NCI-H510A (cell line): ENCODE results near the gene SS18.
A peak's percentile ranks its signal among the peaks of the same experiment; 100 is the strongest.
"Not testable (repeated sequence)": the region's sequence is repeated elsewhere in the genome, so short reads cannot be mapped to it uniquely, and the experiment has no call there.

Experiments used
- DNase-seq: peaks from one replicate; lab custom pipeline; 2025; lab: John Stamatoyannopoulos, UW

The SS18 gene

GRCh38 chr18:26090130-26091046 lies at the start of gene SS18:
SS18 (minus strand) TSS chr18:26090613; CDS start chr18:26090569, 44 bp downstream.
- DNase-seq = peak; percentile 86

GRCh38 chr18:26135548-26135947 lies 45.1 kb upstream of the SS18 start:
- no peak for DNase-seq

GRCh38 chr18:26134107-26134506 lies 43.7 kb upstream of the SS18 start:
- DNase-seq = no peak

- DNase-seq = no peak
Observed at GRCh38 chr18:26133652-26134051, 43.2 kb upstream of the SS18 start, which contains the start of gene PSMA8. PSMA8 (plus strand) TSS chr18:26133869; CDS start chr18:26133966, 97 bp downstream.

GRCh38 chr18:26128192-26128591 lies 37.8 kb upstream of the SS18 start:
- DNase-seq = not testable (repeated sequence)

GRCh38 chr18:26127786-26128185 lies 37.4 kb upstream of the SS18 start:
- no peak for DNase-seq

- not testable (repeated sequence) for DNase-seq
Observed at GRCh38 chr18:26121994-26122393, 31.6 kb upstream of the SS18 start.

- no peak for DNase-seq
Observed at GRCh38 chr18:26121476-26121875, 31.1 kb upstream of the SS18 start.

GRCh38 chr18:26119246-26119645 lies 28.8 kb upstream of the SS18 start:
- no peak for DNase-seq

GRCh38 chr18:26104035-26104434 lies 13.6 kb upstream of the SS18 start:
- DNase-seq = no peak

GRCh38 chr18:26103579-26103978 lies 13.2 kb upstream of the SS18 start:
- no peak for DNase-seq

GRCh38 chr18:26097563-26097962 lies 7.2 kb upstream of the SS18 start:
- DNase-seq = no peak

GRCh38 chr18:26096852-26097251 lies 6.4 kb upstream of the SS18 start:
- DNase-seq = no peak

GRCh38 chr18:26091047-26091630 lies 726 bp upstream of the SS18 start:
- peak; percentile 7 for DNase-seq

GRCh38 chr18:26089293-26090129 lies 902 bp downstream of the SS18 start:
- no peak for DNase-seq

- no peak for DNase-seq
Observed at GRCh38 chr18:26088487-26088886, 1.9 kb downstream of the SS18 start.

- DNase-seq = no peak
Observed at GRCh38 chr18:26086959-26087358, 3.5 kb downstream of the SS18 start.

GRCh38 chr18:26085056-26085455 lies 5.4 kb downstream of the SS18 start:
- no peak for DNase-seq

- no peak for DNase-seq
Observed at GRCh38 chr18:26083099-26083498, 7.3 kb downstream of the SS18 start.

GRCh38 chr18:26082475-26082874 lies 7.9 kb downstream of the SS18 start:
- DNase-seq = no peak

GRCh38 chr18:26074246-26074645 lies 16.2 kb downstream of the SS18 start:
- no peak for DNase-seq

GRCh38 chr18:26073758-26074157 lies 16.7 kb downstream of the SS18 start:
- no peak for DNase-seq
